ENCODE measurements around the gene CTXN1. TPM values are rescaled to one million over a fixed set of nuclear protein-coding genes. Genes with fewer than 3 reads are reported as not detected.

The CTXN1 gene
- total RNA-seq, 1 donor from 2014 or later: 50.5 TPM

- no peak for DNase-seq (ENCODE audit: extremely low read depth, low read depth, low spot score)
Measured at GRCh38 chr19:7877249-7877836, 48.6 kb downstream of the CTXN1 start.

- DNase-seq (ENCODE audit: extremely low read depth, low read depth, low spot score): no peak
Measured at GRCh38 chr19:7874897-7875273, 51.0 kb downstream of the CTXN1 start.

Other genes starting within 250 kb of the CTXN1 start
- gene MCEMP1, start 249.0 kb downstream of the CTXN1 start, total RNA-seq: not detected in 2 replicates
- gene TRAPPC5, start 245.3 kb downstream of the CTXN1 start, total RNA-seq: 132 and 170 TPM in 2 replicates
- gene FCER2, start 224.0 kb downstream of the CTXN1 start, total RNA-seq: not detected in 2 replicates
- not detected in 2 replicates for gene CLEC4G, start 194.0 kb downstream of the CTXN1 start, total RNA-seq
- not detected in 2 replicates for gene CD209, start 178.6 kb downstream of the CTXN1 start, total RNA-seq
- gene CLEC4M, start 162.9 kb downstream of the CTXN1 start, total RNA-seq: 0.19 and 0.64 TPM in 2 replicates
- 27.1 and 32.1 TPM in 2 replicates for gene EVI5L, start 95.9 kb downstream of the CTXN1 start, total RNA-seq
- gene PRR36, start 51.7 kb downstream of the CTXN1 start, total RNA-seq: not detected in 2 replicates
- gene LRRC8E, start 37.6 kb downstream of the CTXN1 start, total RNA-seq: 2.8 and 3.0 TPM in 2 replicates
- 10.6 and 16.5 TPM in 2 replicates for gene MAP2K7, start 22.3 kb downstream of the CTXN1 start, total RNA-seq
- gene TGFBR3L, start 11.3 kb downstream of the CTXN1 start, total RNA-seq: 0.76 and 1.7 TPM in 2 replicates
- gene SNAPC2, start 5.8 kb downstream of the CTXN1 start, total RNA-seq: 32.6 and 37.7 TPM in 2 replicates
- gene TIMM44, start 17.5 kb upstream of the CTXN1 start, total RNA-seq: 58.4 and 63.6 TPM in 2 replicates
- gene ELAVL1, start 79.5 kb upstream of the CTXN1 start, total RNA-seq: 57.1 and 76.3 TPM in 2 replicates
- gene CCL25, start 126.6 kb upstream of the CTXN1 start, total RNA-seq: not detected in 2 replicates
- not detected in 2 replicates for gene FBN3, start 223.5 kb upstream of the CTXN1 start, total RNA-seq